Esophagus squamous epithelium (tissue), 5 donors: ENCODE measurements around the gene SFRP5. TPM values are rescaled to one million over a fixed set of nuclear protein-coding genes. Genes with fewer than 3 reads are reported as not detected.
A peak's percentile ranks its signal among the peaks of the same experiment; 100 is the strongest.

Experiments
- DNase-seq: peaks from one replicate; lab custom pipeline; 2025; lab: John Stamatoyannopoulos, UW
- H3K27ac ChIP-seq, 4 donors: fragments of 200-600 bp; sonication (generic); one replicate each; pipeline ENCODE4 v1.5.1; 2016 to 2019; ENCODE audit warnings: mild to moderate bottlenecking in 1 of 4
- H3K27me3 ChIP-seq, 4 donors: fragments of 200-600 bp; sonication (generic); 1 replicate in 3 of 4; 2 replicates in 1 of 4; pipeline versions ENCODE4 v1.5.1 to v1.6.0; 2017 to 2021; ENCODE audit warnings: antibody characterized with exemption in 1 of 4
- H3K36me3 ChIP-seq, 3 donors: fragments of 200-600 bp; sonication (generic); one replicate each; pipeline ENCODE4 v1.5.1; 2016 to 2019
- H3K4me1 ChIP-seq, 3 donors: fragments of 200-600 bp; sonication (generic); one replicate each; pipeline ENCODE4 v1.5.1; 2017 to 2019
- H3K4me3 ChIP-seq, 4 donors: fragments of 200-600 bp; sonication (generic); 1 replicate in 3 of 4; 2 replicates in 1 of 4; pipeline ENCODE4 v1.5.1; 2016 to 2019; ENCODE audit warnings: mild to moderate bottlenecking in 2 of 4, moderate library complexity in 1 of 4
- H3K9me3 ChIP-seq, 3 donors: fragments of 200-600 bp; sonication (generic); one replicate each; pipeline ENCODE4 v1.5.1; 2016 to 2019
- POLR2A ChIP-seq, 4 donors: fragments of 450-650 bp; IDR thresholded peaks; one replicate each; pipeline ENCODE4 v1.6.1; 2017; ENCODE audit warnings: antibody characterized with exemption in 4 of 4, mild to moderate bottlenecking in 4 of 4, moderate library complexity in 3 of 4
- WGBS, 2 donors: methylation state at CpG; one replicate each; pipeline ENCODE4 v1.1.5; 2018; 5-methylcytosine and 5-hydroxymethylcytosine counted together
- intact Hi-C: fragments of 100-400 bp; cut with DNase I; formaldehyde crosslinking; loops from one replicate; pipeline ENCODE4 v1.15.0; 2022
- total RNA-seq, 4 donors: library from RNA; depleted of rRNA; stranded (reverse); fragments of >200 nt; gene quantifications; one replicate each; pipeline ENCODE4 v1.1.0, GENCODE V29; 2016
- TF ChIP-seq, protein P1 (sequence below), 6 experiments: fragments of 450-650 bp in 4 of 6; fragments of 200-600 bp in 2 of 6; sonication (generic) in 2 of 6; IDR thresholded peaks; one replicate each; pipeline ENCODE4 v1.5.1; 2016 to 2019; ENCODE audit warnings: antibody characterized with exemption in 6 of 6, mild to moderate bottlenecking in 4 of 6, moderate library complexity in 4 of 6
- donor health status: DM: yes; HTN: yes; CAD: no.

SFRP5 gene
- total RNA-seq, 4 donors from 2014 or later = 0.44 to 2.7 (median 0.70) TPM; not detected in 1

DNA sequence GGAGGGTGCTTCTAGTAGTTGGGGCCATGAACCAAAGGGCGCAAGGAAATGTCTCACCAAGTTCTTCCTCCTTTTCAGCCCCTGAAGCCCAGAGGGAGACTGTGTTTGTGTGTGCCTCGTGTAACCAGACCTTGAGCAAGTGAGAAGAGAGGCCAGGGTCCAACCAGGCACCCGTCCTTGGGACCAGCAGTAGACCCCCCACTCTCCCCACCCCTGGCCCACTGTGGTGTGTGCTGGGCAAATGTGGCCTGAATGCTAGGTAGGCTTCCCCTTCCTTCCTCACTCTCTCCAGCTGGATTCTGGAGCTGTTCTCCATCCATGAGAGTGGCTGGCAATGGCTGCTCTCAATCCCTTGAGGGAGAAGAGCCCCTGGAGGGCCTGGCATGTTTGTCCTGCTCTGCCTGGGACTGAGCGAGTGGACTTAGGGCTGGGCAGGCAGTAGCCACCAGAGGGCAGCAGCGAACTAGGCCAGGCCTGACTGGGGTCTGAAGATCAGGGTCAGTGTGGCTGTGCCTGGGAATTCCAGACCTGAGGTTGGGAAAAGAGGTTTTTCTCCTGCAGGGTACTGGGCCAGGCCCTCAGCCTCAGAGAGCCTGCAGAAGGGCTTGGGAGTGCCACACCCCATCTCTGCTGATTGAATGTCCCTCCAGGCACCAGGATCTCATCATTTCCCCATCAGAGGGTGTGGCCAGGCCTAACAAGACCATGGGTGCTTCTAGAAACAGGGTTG is 12.5 kb downstream of the SFRP5 start:
- TF ChIP-seq, protein P1, sequence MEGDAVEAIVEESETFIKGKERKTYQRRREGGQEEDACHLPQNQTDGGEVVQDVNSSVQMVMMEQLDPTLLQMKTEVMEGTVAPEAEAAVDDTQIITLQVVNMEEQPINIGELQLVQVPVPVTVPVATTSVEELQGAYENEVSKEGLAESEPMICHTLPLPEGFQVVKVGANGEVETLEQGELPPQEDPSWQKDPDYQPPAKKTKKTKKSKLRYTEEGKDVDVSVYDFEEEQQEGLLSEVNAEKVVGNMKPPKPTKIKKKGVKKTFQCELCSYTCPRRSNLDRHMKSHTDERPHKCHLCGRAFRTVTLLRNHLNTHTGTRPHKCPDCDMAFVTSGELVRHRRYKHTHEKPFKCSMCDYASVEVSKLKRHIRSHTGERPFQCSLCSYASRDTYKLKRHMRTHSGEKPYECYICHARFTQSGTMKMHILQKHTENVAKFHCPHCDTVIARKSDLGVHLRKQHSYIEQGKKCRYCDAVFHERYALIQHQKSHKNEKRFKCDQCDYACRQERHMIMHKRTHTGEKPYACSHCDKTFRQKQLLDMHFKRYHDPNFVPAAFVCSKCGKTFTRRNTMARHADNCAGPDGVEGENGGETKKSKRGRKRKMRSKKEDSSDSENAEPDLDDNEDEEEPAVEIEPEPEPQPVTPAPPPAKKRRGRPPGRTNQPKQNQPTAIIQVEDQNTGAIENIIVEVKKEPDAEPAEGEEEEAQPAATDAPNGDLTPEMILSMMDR (IDR thresholded peaks at IDR 0.05) = peak; percentile 17 to 69 (median 62)
- no peak for TF ChIP-seq POLR2A (IDR thresholded peaks at IDR 0.05)
- intact Hi-C loops = no loop called here
- H3K9me3 ChIP-seq = no peaks in the 10 kb centered on the region
- H3K27me3 ChIP-seq = no peaks in the 10 kb centered on the region
- no peaks in the 10 kb centered on the region for H3K4me1 ChIP-seq
- WGBS, 2 donors = 33% methylated on average over 2 of the region's 5 CpGs; no CpG with 5 or more reads in 1 of the 2 donors
- H3K4me3 ChIP-seq = no peak overlapping the region
- no peak overlapping the region for H3K27ac ChIP-seq
- peaks cover 21 to 84% (median 32%) of the 10 kb centered on the region in 3 donors for H3K36me3 ChIP-seq
- DNase-seq = no peak

DNA sequence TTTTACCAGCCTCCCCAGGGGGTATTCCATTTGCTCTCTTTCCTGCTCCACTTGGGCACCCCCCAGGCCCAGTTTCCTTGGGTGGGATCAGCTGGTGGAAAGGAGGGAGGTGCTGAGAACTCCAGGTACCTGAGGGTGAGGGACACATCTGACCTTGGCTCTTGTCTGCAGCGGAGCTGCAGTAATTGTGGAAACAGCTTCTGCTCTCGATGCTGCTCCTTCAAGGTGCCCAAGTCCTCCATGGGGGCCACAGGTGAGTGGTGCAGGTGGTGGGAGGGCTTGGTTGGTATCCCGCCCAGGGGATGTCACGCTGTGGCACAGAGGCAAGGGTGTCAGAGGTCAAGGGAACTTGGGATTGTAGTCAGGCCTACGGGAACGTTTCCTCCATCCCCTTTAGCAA is 14.3 kb downstream of the SFRP5 start:
- DNase-seq = no peak

DNA sequence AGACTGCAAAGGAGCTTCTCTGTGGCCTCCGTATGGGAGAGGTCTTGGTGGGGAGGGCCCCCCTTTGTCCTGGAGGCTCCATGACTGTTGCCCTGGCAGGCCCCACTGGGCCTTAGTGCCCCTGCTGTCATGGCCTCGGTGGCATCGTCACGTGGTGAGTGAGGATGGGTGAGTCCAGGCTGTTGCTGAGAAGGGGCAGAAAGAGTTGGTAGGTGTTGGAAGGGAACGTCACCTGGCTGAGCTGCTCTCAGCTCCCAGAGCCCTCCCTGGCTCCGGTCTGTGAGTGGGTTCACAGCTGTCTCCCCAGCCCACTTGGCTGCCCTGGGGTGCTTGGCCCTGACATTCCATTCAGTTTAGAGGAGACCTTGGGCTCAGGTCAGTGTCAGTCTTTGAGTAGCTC is 16.1 kb downstream of the SFRP5 start:
- no peak for DNase-seq
- Histone ChIP-seq H3K27me3 (no peaks in the 10 kb centered on the region), H3K4me1 (no peaks in the 10 kb centered on the region), H3K27ac (no peak overlapping the region), H3K36me3 (peaks cover 39 to 97% (median 43%) of the 10 kb centered on the region in 3 donors), H3K9me3 (no peaks in the 10 kb centered on the region), H3K4me3 (no peak overlapping the region)
- TF ChIP-seq, protein P1 (IDR thresholded peaks at IDR 0.05) = no peak
- TF ChIP-seq POLR2A (IDR thresholded peaks at IDR 0.05) = no peak
- intact Hi-C loops = no loop called here
- WGBS, 2 donors = 100% methylated on average over 2 to 3 of the region's 6 CpGs

More for the DNA sequence above, 14.3 kb downstream of the SFRP5 start:
- Histone ChIP-seq H3K27ac (no peak overlapping the region), H3K36me3 (peaks cover 29 to 97% (median 43%) of the 10 kb centered on the region in 3 donors), H3K9me3 (no peaks in the 10 kb centered on the region), H3K27me3 (no peaks in the 10 kb centered on the region), H3K4me3 (no peak overlapping the region), H3K4me1 (no peaks in the 10 kb centered on the region)
- TF ChIP-seq, protein P1 (IDR thresholded peaks at IDR 0.05) = no peak
- no peak for TF ChIP-seq POLR2A (IDR thresholded peaks at IDR 0.05)
- 60 to 63% methylated on average over 2 to 3 of the region's 6 CpGs for WGBS, 2 donors
- intact Hi-C loops = no loop called here

DNA sequence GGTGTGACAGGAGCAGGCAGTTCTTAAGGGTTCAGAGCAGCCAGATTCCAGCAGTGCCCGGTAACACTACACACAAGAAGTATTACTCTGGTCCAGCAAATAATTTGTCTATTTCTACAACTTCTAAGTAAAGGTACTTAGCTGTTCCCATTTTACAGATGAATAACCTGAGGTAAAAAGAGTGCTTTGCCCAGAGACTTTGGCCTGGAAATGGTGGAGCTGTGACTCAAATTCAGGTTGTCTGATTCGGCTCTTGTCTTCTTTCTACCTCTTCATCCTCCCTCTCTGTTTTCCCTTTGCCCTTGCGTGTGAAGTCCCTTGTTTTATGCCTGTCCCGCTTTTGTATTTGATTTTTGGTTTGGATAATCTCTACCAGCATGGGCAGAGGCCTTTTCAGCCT is 17.1 kb downstream of the SFRP5 start:
- Histone ChIP-seq H3K27me3 (no peaks in the 10 kb centered on the region), H3K27ac (no peak overlapping the region), H3K36me3 (peaks cover 35 to 97% (median 49%) of the 10 kb centered on the region in 3 donors), H3K4me1 (no peaks in the 10 kb centered on the region), H3K9me3 (no peaks in the 10 kb centered on the region), H3K4me3 (no peak overlapping the region)
- TF ChIP-seq POLR2A (IDR thresholded peaks at IDR 0.05) = no peak
- TF ChIP-seq, protein P1 (IDR thresholded peaks at IDR 0.05) = no peak
- DNase-seq = no peak
- 76 to 100% methylated on average over 4 of the region's 4 CpGs for WGBS, 2 donors
- intact Hi-C loops = no loop called here

DNA sequence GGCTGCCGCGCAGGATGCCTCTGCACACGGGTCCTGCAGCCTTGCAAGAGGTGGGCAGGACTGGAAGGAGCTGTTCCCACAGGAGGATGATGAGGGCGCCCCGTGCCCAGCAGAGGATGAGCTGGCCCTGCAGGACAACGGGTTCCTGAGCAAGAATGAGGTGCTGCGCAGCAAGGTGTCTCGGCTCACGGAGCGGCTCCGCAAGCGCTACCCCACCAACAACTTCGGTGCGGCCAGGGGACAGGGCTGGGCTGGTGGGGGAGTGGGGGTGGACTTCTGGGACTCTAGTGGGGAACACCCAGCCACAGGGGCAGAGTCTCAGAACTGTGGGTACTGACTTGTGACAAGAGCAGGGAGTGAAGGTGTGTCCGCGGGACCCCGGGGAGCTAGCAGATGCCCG is 18.8 kb downstream of the SFRP5 start:
- DNase-seq = no peak
- no peaks in the 10 kb centered on the region for H3K4me1 ChIP-seq
- H3K36me3 ChIP-seq = peaks cover 41 to 100% (median 52%) of the 10 kb centered on the region in 3 donors
- intact Hi-C loops = no loop called here
- H3K4me3 ChIP-seq = no peak overlapping the region
- no peaks in the 10 kb centered on the region for H3K9me3 ChIP-seq
- no peaks in the 10 kb centered on the region for H3K27me3 ChIP-seq
- TF ChIP-seq POLR2A (IDR thresholded peaks at IDR 0.05) = no peak
- TF ChIP-seq, protein P1 (IDR thresholded peaks at IDR 0.05) = no peak
- H3K27ac ChIP-seq = no peak overlapping the region
- 81% methylated on average over 5 of the region's 18 CpGs; no CpG with 5 or more reads in 1 of the 2 donors for WGBS, 2 donors
